Transverse colon (tissue), 4 donors: ENCODE results near the gene GRM3. TPM values are rescaled to one million over a fixed set of nuclear protein-coding genes. Genes with fewer than 3 reads are reported as not detected.

ENCODE experiments used
- DNase-seq: peaks from one replicate; pipeline ENCODE4 v3.0.0-alpha.2; 2019
- H3K27ac ChIP-seq, 4 donors: fragments of 200-600 bp; sonication (generic); 2 replicates each; pipeline ENCODE4 v1.5.1; 2016 to 2018; ENCODE audit warnings: inconsistent platforms in 4 of 4
- H3K27me3 ChIP-seq: fragments of 200-600 bp; sonication (generic); 2 replicates; pipeline ENCODE4 v1.5.1; 2017; ENCODE audit warnings: inconsistent platforms
- H3K36me3 ChIP-seq, 4 donors: fragments of 200-600 bp; sonication (generic); 2 replicates each; pipeline ENCODE4 v1.5.1; 2017 to 2019; ENCODE audit warnings: inconsistent platforms in 4 of 4
- H3K4me1 ChIP-seq, 4 donors: fragments of 200-600 bp; sonication (generic); 2 replicates each; pipeline ENCODE4 v1.5.1; 2017 to 2020; ENCODE audit warnings: inconsistent platforms in 4 of 4
- H3K4me3 ChIP-seq, 4 donors: fragments of 200-600 bp; sonication (generic); 1 replicate in 1 of 4; 2 replicates in 3 of 4; pipeline versions ENCODE4 v1.5.1 to v1.6.1; 2017 to 2019; ENCODE audit warnings: inconsistent platforms in 4 of 4
- H3K9me3 ChIP-seq, 2 donors: fragments of 200-600 bp; sonication (generic); 2 replicates each; pipeline ENCODE4 v1.5.1; 2017 to 2019; ENCODE audit warnings: inconsistent platforms in 2 of 2
- EP300 ChIP-seq: sonication (generic); formaldehyde crosslinking; IDR thresholded peaks from one replicate; pipeline ENCODE4 v1.6.1; 2017; ENCODE audit warnings: antibody characterized with exemption, low read depth
- POLR2A ChIP-seq: fragments of 450-650 bp; IDR thresholded peaks from one replicate; pipeline ENCODE4 v1.6.1; 2016; ENCODE audit warnings: antibody characterized with exemption, mild to moderate bottlenecking, moderate library complexity
- POLR2AphosphoS5 ChIP-seq, 3 donors: sonication (generic); formaldehyde crosslinking; IDR thresholded peaks; one replicate each; pipeline ENCODE4 v1.6.1; 2016; ENCODE audit warnings: antibody characterized with exemption in 3 of 3
- WGBS, 2 donors: methylation state at CpG; one replicate each; pipeline ENCODE4 v1.1.5; 2018; ENCODE audit warnings: low coverage in 1 of 2; 5-methylcytosine and 5-hydroxymethylcytosine counted together
- in situ Hi-C, 4 donors: fragments of 200-750 bp; cut with MboI; loops; one replicate each; pipeline versions ENCODE4 v1.15.0 to v1.15.1; 2017; ENCODE audit warnings: low sequenced_read_pairs in 3 of 4, low pct_ligation_motif_present in 1 of 4, low pct_unique_long_range_greater_than_20kb in 1 of 4
- intact Hi-C: fragments of 100-400 bp; cut with DNase I; formaldehyde crosslinking; loops from one replicate; pipeline ENCODE4 v1.15.1; 2023; ENCODE audit warnings: low total_unique reads
- total RNA-seq, 4 donors: library from RNA; depleted of rRNA; stranded (reverse); fragments of >200 nt; gene quantifications; one replicate each; pipeline ENCODE4 v1.1.0, GENCODE V29; 2016
- TF ChIP-seq, protein P1 (sequence below), 5 experiments: fragments of 200-600 bp in 3 of 5; fragments of 450-650 bp in 2 of 5; sonication (generic) in 3 of 5; IDR thresholded peaks; 1 replicate in 2 of 5; 2 replicates in 3 of 5; pipeline ENCODE4 v1.5.1; 2016 to 2017; ENCODE audit warnings: antibody characterized with exemption in 5 of 5, inconsistent platforms in 3 of 5, mild to moderate bottlenecking in 2 of 5, moderate library complexity in 1 of 5

Gene GRM3
- total RNA-seq, 4 donors from 2014 or later, result not detected

DNA sequence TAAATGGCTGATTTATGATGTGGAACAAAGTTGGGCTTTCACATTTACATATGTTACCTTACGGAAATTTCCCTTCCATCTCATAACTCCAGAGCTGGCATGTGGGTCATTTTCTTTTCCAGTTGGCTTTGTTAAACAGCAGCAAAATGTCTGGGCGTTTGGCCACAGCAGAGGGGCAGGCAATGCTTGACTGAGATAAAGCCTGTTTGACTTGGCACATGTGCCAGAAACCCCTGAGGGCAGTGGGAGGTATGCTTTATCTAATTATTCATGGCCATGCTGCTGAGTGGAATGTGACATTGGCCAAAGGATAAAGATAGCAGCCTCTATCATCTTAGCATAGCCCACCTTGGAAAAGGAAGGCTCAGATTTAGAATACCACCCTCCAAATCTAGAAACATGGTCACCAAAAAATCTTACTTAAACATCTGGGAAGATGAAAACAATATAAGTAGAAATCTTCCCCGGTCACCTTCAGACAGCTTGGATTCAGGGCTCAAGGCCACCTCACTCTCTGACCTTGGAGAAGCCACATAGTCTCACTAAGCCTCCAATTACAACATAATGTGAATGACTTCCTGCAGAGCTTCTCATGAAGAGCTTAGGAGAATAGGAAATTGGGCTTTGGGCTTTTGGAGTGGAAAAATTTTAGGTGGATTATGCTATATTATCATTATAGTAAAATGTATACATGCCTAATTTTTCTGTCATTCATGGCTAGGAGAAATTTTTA is 101.5 kb downstream of the GRM3 start:
- no peak for DNase-seq
- Histone ChIP-seq H3K36me3 (no peaks in the 10 kb centered on the region), H3K4me3 (no peak overlapping the region), H3K27ac (no peak overlapping the region), H3K27me3 (no peaks in the 10 kb centered on the region), H3K4me1 (no peaks in the 10 kb centered on the region), H3K9me3 (no peaks in the 10 kb centered on the region)
- intact Hi-C loops, result no loop called here
- in situ Hi-C loops, result no loop called here
- TF ChIP-seq EP300, result no peak
- TF ChIP-seq, protein P1, sequence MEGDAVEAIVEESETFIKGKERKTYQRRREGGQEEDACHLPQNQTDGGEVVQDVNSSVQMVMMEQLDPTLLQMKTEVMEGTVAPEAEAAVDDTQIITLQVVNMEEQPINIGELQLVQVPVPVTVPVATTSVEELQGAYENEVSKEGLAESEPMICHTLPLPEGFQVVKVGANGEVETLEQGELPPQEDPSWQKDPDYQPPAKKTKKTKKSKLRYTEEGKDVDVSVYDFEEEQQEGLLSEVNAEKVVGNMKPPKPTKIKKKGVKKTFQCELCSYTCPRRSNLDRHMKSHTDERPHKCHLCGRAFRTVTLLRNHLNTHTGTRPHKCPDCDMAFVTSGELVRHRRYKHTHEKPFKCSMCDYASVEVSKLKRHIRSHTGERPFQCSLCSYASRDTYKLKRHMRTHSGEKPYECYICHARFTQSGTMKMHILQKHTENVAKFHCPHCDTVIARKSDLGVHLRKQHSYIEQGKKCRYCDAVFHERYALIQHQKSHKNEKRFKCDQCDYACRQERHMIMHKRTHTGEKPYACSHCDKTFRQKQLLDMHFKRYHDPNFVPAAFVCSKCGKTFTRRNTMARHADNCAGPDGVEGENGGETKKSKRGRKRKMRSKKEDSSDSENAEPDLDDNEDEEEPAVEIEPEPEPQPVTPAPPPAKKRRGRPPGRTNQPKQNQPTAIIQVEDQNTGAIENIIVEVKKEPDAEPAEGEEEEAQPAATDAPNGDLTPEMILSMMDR (IDR thresholded peaks at IDR 0.05), result no peak
- 67 to 89% methylated on average over 1 to 3 of the region's 3 CpGs for WGBS, 2 donors

DNA sequence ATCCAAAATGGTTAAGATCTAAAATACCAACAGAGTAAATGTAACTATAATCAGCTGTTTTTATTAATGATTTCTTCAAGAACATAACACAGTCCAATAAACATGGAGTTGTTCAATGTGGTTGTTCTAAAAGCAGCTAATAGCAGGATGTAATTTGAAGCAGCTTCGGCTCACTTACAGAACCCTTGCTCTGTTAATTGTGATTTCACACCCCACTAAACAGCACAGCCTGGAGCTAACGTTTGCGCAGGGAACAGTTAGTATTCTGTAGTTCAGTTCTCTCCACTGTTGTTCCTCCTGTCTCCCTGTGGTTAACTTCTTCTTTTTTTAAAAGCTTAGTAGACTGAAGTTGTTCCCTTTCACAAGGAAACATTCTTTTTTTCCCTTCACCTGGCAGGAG is 104.0 kb downstream of the GRM3 start:
- H3K27ac ChIP-seq, result no peak overlapping the region
- no peak overlapping the region for H3K4me3 ChIP-seq
- TF ChIP-seq, protein P1 (IDR thresholded peaks at IDR 0.05), result no peak
- TF ChIP-seq POLR2AphosphoS5 (IDR thresholded peaks at IDR 0.05), result no peak
- no peak for TF ChIP-seq POLR2A
- WGBS, 2 donors, result 32 to 46% methylated on average over 3 of the region's 3 CpGs
- no peaks in the 10 kb centered on the region for H3K36me3 ChIP-seq
- H3K9me3 ChIP-seq, result no peaks in the 10 kb centered on the region
- H3K27me3 ChIP-seq, result no peaks in the 10 kb centered on the region
- H3K4me1 ChIP-seq, result no peaks in the 10 kb centered on the region
- DNase-seq, result no peak
- in situ Hi-C loops (no loop called here), intact Hi-C loops (no loop called here)

DNA sequence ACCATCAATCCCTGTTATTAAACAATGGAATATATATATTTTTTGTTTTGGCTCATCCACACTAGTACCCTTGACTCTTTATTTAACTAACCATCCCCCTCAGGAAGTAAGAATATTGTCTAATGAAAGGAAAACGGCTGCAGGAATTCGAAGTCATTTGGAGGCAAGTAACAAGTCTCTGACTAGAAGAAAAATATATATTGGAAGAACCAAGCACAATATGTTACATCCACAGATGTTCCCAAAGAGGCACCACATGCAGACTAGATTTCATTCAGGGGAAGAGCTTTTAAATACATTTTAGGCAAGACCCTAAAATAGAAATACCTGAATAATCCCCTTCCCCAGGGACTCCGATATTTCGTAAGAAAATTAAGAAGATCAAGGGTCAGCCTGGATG is 104.5 kb downstream of the GRM3 start:
- 62 to 73% methylated on average over 4 of the region's 4 CpGs for WGBS, 2 donors

DNA sequence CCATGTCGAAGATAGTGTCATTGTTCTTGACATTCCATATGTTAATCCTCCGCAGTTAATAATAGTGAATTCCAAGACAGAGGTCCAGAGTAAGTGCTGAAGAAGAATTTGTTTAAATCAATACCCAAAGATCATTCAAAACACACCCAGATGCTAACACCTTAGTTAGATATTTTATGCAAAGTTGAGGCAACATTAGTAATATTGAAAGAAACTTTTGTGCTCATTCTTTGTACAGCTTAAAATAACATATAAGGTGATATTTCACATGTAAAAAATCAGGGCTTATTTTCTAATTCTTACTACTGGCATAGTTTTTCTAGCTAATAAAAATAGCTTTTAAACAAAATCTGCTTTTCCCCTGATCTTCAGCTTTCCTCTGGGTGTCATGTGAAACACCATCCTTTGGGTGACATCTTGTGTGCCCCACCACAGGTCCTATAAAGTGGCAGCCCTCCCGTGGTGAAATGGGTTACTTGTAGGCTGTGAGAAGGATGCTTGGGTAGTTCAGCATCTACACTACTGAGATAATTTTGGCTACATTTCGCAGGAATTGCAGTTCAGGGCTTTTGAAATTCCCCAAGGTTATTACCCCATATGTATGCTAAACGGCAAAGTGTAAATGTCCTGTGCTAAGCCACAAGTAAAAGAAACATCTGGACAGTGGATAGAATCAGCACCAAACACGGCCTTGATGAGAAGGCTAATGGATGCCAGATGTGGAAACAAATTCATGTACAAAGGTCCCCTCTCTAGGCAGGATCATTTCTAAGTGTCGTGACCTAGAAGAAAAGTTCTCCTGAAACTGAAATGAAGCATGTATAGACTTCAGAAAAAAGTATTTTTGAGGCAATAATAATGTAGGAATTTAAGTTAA is 105.4 kb downstream of the GRM3 start:
- in situ Hi-C loops, result no loop called here
- Histone ChIP-seq H3K4me1 (no peaks in the 10 kb centered on the region), H3K36me3 (no peaks in the 10 kb centered on the region), H3K27me3 (no peaks in the 10 kb centered on the region), H3K27ac (no peak overlapping the region), H3K9me3 (no peaks in the 10 kb centered on the region), H3K4me3 (no peak overlapping the region)
- no peak for DNase-seq
- TF ChIP-seq EP300 (no peak), POLR2A (no peak), POLR2AphosphoS5 (IDR thresholded peaks at IDR 0.05) (no peak)
- TF ChIP-seq, protein P1 (IDR thresholded peaks at IDR 0.05), result no peak
- 69 to 75% methylated on average over 6 to 7 of the region's 7 CpGs for WGBS, 2 donors
- intact Hi-C loops, result no loop called here

More for the DNA sequence above, 104.5 kb downstream of the GRM3 start:
- Histone ChIP-seq H3K27ac (no peak overlapping the region), H3K27me3 (no peaks in the 10 kb centered on the region), H3K4me3 (no peak overlapping the region), H3K9me3 (no peaks in the 10 kb centered on the region), H3K36me3 (no peaks in the 10 kb centered on the region), H3K4me1 (no peaks in the 10 kb centered on the region)
- in situ Hi-C loops, result no loop called here
- TF ChIP-seq EP300 (no peak), POLR2A (no peak), POLR2AphosphoS5 (IDR thresholded peaks at IDR 0.05) (no peak)
- TF ChIP-seq, protein P1 (IDR thresholded peaks at IDR 0.05), result no peak
- DNase-seq, result no peak
- intact Hi-C loops, result no loop called here
